Right lung (tissue), 5 donors: Measurements from ENCODE around the gene GRID2. TPM values are rescaled to one million over a fixed set of nuclear protein-coding genes. Genes with fewer than 3 reads are reported as not detected.

Experiments
- DNase-seq, 2 donors: peaks; one replicate each; pipeline ENCODE4 v3.0.0-alpha.2; 2013
- polyA plus RNA-seq, 5 donors: library from polyadenylated mRNA; unstranded; fragments of 120-200 nt; gene quantifications; one replicate each; pipeline versions ENCODE4 v1.2.1 to v1.2.3, GENCODE V29; 2013; ENCODE audit warnings: inconsistent platforms in 1 of 5, low replicate concordance in 1 of 5; ENCODE audit not compliant: insufficient read length in 5 of 5, insufficient read depth in 1 of 5

The GRID2 gene
- polyA plus RNA-seq, 5 donors = 0.09 to 0.58 (median 0.17) TPM

DNA sequence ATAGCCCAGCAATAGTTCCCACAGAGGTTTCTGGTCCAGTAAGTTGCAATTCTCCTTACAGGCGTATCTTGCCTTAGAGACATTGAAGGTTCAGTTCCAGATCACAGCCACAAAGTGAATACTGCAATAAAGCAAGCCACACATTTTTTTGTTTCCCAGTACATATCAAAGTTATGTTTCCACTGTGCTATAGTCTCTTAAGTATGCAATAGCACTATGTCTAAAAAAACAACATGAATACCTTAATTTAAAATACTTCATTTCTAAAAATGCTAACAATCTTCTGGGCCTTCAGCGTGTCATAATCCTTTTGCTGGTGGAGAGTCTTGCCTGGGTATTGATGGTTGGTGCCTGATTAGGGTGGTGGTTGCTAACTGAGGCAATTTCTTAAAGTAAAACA is 659.1 kb downstream of the GRID2 start:
- DNase-seq = no peak

DNA sequence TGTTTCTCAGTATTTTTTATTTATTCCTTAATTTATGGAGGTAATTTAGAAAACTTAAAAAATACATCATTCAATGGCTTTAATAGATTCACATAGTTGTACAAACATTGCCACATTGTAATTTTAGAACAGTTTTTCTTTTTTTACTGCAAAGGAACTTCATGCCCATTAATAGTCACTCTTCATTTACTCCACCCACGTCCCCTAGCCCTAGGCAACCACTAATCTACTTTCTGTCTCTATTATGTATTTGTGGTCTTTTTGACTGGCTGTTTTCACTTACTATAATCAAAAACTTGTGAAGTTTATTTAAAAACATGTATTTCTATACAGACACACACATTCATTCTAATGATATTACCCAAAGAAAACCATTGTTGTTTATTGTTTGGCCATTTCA is 664.8 kb downstream of the GRID2 start:
- DNase-seq = no peak

DNA sequence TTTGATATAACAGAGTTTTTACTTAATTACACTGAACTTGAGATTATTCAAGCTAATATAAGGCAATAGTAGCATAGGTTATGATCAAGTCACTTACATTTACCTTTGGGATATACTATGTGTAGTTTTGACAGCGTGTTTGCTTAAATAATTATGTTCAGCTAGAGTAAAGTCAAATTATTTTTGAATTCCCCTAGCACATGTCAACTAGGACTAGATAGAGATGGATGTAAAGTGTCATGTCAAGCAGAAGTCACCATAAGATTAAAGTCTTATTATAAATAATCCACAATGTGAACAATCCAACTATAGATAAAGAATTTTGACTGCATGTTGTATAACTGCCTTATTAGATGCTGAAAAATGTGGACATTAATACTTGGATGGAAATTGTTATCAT is 665.2 kb downstream of the GRID2 start:
- no peak for DNase-seq

DNA sequence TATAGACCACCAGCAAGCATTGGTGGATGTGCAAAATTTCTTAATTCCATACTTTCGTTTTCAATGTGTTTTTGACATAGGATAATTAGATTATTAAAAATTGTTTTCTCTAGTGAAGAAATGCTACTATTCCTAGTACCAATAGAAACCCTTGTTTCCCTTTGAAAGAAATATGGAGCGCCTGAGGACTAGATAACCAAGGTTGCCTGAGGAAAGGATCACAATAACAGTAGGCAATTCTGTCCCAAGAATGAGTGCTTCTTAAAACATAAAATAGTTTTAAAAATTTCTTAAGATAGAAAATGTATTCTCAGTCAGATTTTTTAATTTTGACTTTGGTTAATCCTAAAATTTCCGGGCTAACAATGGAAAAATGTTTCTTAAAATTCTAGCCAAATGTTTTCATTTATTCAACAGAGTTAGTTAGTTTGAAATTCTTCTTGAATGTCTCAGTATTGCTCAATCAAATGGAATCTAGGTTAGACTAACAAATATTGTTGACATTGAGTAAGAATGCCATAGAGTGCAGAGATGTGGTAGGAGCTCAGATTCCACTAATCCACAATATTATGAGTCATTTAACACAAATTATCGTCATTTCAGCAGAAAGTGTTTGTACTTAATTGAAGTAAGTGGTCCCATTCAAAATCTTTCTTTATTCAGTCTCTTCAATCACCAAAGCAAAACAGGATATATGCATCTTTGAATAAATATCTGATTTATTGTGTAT is 666.0 kb downstream of the GRID2 start:
- peak; percentile 1 to 2 for DNase-seq

DNA sequence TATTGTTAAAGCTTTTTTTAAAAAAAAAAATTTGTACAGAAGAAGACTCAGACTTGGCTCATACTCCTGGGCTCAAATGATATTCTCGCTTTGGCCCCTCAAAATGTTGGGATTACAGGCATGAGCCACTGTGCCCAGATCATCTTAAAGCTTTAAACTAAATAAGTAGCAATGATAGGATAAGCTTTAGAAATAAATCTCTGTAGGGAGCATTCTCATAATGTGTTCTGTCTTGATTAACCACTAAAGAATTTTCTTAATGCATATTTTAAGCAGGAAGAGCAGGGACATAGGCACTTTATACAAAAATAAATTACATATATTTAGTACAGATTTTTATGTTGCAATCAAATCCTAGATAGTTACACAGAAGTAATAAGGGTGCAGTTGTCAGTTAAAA is 667.2 kb downstream of the GRID2 start:
- no peak for DNase-seq

DNA sequence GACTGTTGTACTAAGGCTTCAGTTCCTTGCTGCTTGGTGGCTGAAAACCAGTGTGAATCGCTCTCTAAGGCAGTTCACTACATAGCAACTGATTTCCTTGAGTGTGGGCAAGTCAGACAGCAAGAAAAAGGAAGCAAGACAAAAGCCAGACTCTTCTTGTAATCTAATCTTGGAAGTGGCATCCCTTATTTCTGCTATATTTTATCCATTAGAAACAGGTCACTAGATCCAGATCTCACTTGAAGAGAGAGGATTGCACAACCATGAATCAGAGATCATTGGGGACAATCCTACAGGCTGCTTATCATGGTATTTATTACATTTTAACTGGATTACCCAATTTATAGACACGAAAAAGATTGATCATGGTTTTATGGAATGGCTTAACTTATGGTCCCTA is 684.5 kb downstream of the GRID2 start:
- no peak for DNase-seq

DNA sequence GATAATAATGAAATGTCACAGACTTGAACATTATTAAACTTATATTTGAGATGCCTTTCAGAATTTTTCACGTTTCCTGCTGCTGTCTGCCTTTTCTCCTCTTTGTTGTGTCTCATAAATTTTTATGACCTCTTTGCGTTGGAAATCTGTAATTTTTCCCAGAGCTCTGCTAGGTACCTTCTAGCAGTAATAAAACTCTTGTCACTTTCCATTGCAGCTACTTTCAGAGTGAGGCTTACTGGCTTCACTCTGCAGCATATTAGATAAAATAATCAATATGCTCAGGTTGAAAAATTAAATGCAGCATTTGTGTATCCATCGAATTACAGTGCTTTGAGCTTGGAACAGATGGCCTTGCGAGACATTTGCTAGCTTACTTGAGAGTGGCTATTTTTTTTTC is 689.0 kb downstream of the GRID2 start:
- DNase-seq = no peak

DNA sequence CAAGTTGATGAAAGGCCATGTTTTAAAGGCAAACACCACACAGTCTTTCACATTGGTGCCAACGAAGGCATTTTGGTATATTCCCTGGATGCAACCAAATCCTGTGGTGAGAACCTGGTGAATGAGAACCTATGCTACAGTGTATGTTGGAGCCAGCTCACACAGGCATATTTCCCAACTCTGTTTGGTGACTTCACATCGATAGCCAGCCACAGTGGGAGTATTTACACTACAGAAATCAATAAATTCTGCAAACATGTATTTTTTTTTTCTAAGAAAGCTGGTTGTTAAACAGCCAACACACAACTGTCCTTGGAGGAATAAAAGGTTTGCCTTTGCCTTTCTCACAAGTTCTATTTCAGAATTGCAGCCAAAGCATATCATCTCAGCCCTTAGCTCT is 691.0 kb downstream of the GRID2 start:
- no peak for DNase-seq

DNA sequence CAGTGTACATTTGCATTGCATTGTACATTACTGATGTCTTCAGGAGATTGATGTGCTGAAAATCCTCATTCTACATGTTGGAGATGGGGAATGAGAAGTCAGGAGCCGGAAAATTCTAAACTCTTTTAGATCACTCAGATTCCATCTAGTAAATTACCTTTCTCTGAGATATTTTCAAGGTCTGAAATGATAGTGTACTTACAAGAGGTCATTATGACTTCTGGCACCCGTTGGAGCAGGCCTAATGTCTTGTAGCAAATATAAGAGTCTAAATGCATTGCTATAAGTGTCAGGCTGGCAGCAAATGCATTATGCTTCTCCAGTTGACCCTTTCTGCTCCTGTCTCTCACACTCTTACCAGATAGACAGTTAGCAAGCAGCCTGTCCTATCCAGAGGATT is 692.8 kb downstream of the GRID2 start:
- no peak for DNase-seq

DNA sequence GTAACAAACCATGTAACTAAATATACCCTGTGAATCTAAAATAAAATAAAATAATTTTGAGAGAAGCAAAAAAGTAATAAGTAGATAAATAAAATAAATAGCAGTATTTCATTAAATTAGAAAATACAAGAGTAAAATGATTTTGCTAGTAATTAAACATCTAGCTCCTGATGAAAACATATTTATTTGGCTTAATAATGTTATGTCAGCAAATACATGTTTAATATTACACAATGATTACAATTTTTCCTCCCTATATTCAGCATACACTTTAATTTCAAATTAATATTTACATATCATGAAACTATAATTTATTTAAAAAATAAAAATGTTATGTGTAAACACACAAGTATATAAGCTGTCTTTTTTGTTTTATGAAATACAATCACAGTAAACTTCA is 697.1 kb downstream of the GRID2 start:
- DNase-seq = no peak

DNA sequence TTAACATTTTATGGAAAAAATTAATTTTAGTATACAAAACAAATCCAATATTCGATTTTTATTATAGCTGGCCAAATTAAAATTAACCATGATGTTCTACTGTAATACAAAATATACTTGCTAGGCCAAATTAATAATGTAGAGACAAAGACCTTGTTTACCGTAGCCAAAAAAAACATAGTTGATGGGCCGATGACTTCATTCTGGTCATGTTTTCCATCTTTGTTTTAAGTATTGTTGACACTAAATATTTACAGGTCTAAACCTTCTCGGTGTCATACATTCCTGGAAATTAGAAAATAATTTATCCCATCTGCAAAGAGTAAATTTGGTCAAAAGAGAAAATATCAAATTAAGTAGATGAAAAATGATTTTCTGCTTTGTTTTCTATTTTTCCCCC is 698.5 kb downstream of the GRID2 start:
- no peak for DNase-seq

DNA sequence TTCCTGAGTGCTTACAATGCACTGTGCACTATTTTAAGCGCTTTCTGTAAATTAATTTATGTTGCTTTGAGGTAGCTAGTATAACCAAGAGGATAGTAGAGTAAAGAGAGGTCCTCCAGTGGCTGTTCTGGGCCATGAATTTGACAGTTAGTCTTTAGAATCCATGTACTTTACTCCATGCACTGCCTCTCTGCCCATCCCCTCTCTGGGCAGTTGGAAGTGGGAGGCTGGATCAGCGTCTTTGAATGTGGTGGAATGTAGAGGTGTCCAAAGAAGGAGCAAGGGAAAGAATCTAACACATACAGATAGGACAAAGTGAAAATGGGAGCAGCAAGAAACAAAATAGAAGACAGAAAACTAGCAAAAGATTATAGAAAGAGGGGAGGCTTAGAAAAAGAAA is 712.6 kb downstream of the GRID2 start:
- no peak for DNase-seq

DNA sequence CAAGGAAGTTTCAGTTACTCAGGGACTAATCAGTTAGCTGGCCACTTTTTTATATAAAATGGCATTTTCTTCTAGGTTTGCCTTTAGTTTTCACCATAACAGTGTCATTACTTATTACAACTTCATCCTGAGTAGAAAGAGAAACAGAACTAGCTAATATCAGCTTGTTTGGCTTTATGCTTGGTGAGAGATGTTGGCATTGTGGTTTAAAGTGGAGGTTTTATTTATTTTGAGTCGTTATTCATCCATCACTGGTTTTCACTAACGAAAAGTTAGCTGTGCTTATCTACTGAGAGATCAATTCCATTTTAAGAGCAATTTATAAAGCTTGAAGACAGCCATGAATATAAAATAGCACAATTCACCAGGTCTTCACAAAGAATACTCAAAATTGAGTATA is 714.5 kb downstream of the GRID2 start:
- DNase-seq = no peak

DNA sequence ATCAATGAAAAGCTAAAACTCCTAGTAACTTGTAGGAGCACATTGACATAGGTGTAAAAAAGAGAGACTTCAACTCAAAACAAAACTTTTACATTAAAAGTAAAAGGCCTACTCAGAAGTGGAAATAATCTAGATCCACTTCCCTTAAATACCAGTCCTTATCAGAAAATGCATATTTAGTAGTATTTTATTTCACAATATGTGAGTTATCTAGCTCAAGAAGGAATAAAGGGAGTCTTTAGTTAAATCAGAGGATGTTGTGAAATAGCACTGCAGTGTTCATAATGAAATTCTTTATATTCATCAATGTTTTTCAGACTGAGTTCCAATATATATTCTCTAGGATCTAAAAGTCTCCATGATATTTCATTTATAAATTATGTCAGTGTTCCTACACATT is 715.0 kb downstream of the GRID2 start:
- peak in 1 of 2 donors; percentile 6 for DNase-seq

DNA sequence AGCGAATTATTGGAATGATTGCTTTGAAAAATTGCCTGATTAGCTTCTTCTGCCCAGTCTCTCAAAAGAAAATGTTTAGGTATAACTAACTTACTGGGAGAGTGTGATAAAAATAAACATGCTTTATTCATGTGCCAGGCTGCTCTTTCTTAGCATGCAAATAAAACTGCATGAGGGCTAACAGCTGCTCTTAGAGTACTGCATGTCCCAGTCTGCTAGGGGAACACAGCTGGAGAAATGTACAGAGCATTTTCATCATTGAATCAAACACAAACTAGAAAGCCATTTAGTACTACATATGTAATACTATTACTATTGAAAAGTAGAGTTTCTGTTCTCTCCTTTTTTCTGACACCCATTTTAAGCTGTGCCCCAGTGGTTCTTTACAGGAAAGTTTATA is 726.0 kb downstream of the GRID2 start:
- no peak for DNase-seq

DNA sequence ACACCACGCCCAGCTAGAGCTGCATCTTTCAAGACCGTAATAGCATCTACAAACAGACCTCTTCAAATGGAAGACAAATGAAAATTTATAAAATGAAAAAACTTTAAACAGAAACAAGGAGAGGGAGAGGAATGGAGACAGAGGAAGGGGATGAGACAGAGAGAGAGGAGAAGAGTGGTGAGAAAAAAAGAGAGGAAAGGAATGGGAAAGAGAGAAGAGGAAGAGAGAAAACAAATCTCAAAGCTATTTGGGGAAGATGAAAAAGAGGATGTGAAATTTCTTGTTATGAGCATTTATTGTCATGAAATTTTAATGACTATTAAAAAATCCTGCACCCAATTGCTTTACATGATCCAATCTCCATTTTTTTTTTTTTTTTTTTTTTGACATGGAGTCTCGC is 726.9 kb downstream of the GRID2 start:
- no peak for DNase-seq

DNA sequence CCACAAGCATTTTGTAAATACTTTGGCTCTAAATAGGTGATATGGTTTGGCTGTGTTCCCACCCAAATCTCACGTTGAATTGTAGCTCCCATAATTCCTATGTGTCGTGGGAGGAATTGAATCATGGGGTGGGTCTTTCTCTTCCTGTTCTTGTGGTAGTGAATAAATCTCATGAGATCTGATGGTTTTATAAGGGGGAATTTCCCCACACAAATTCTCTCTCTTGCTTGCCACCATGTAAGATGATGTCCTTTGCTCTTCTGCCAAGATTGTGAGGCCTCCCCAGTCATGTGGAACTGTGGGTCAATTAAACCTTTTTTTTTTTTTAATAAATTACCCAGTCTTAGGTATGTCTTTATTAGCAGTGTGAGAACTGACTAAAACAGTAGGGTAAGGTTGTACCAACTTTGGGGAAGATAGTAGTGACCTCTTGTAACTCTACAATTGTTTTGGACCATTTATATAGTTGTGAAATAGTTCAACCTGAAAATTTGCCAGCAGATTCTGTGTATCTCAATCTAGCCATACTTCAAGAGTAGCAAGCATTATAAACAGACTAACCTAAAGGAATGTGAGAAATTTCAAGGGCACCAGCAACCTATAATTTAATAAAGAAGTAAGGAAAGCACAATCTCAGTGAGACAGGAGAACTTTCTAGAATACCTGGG is 727.8 kb downstream of the GRID2 start:
- no peak for DNase-seq

DNA sequence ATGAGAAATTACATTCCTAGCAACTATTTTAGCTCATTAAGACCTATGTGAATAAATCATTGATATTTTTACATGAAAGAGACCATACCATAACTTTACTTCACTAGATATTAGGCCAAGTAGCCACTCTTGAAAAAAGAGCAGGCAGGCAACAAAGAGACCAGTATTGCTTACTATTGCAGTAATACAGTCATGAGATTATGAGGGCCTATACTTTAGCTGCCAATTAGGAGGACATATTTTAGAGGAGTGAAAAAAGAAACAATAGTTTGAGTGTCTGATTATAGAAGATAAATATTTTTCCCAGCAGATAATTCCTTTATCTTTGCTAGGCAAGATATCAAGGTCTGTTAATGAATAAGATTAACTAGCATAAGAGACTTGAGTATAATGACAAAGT is 739.0 kb downstream of the GRID2 start:
- no peak for DNase-seq

DNA sequence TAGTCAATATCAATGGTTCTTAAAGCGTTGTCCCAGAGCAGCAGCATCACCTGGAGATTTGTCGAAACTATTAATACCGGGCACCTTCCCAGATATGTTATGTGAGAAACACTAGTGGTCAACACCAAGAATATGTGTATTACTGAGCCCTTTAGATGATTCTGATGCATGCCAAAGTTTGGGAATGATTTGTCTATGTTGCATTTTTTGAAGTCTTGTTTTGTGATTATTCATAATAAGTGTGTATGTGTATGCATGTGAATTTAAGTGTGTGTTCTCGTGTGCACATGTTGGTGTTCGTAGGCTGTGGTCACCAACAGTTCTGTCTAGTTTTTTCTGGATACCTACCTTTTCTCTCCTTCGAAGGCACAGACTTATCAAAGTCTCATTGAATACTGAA is 749.4 kb downstream of the GRID2 start:
- DNase-seq = no peak

DNA sequence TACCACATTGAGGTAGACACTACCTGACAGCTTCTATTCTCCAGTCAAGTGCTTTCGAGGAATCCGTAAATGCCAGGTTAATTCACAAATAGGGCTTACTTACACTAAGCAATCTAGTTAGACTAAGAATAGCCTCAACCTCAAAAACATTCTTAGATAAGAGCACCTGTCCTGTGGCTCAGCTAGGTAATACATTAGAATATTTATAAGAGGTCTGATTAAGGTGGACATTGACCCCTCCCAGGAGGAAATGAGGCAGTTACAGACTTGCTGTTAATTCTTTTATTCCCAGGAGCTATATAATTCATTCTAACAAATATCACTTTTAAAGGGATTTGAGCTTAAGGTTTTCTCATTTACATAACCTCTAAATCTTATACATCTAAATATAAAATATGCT is 758.1 kb downstream of the GRID2 start:
- no peak for DNase-seq

DNA sequence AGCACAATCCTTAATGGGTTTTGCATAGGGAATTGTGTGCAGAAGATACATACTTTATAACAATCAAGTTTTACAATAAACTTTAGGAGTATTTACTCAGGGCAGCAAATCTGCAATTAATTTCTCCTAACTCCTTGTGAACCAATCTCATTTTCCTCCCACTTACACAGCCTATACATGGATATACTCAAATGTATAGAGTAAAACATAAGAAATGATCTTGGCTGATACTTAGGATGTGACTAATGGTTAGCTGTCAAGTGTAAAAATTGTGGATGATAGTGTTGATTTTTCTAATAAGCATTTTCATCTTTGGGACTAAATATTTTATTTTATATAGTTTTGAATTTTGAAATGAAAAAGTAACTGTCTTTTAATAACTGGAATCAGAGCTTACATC is 759.6 kb downstream of the GRID2 start:
- no peak for DNase-seq

DNA sequence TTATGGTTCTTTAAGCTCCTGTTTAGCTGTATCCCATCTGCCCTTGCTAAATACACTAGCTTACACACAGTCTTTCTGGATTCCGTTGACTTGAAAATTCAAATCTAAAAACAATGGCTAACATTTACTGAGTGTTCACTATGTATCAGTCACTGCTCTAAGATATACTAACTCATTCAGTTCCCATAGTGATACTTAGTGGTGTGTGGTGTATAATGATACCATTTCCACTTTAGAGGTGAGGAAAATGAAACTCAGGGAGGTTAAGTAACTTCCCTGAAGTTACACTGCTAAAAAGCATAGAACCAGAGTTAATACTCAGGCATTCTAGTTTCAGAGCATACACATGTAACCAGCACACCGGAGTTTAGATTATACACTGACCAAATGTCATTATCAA is 762.0 kb downstream of the GRID2 start:
- no peak for DNase-seq

DNA sequence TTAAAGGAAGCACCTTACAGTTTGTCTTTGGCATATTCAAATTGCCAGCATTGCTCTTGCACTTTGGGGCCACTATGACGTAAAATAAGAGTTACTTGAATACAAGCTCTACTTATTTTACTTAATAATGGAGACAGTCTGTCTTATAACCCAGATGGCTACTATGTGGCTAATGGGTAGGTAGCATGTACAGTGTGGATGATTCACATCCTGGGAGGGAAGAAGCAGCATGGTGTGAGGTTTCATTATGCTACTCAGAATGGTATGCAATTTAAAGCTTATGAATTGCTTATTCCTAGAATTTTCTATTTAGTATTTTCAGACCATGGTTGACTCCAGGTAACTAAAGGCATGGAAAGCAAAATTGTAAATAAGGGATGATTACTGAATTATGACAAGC is 763.0 kb downstream of the GRID2 start:
- no peak for DNase-seq

DNA sequence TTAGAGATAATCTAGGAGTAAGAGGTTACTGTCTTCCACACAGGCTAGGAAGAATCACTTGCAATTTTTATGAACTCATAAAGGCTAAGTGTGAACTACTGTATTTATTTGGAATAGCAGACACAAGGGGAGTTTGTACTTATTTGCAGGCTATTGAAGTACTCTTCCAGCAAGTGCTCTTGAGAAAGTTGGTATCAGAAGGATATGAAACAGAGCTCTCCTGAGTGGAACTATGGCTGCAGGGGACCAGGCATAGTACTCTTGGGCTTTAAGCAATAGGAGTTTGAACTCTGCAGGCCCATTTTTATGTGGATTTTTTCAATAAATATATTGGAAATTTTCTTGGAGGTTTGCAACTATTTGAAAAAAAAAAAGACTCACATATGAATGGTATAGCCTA is 768.5 kb downstream of the GRID2 start:
- DNase-seq = no peak
